Naive thymus-derived CD4-positive, alpha-beta T cell (primary cell): ENCODE measurements around the gene IL17REL. TPM values are rescaled to one million over a fixed set of nuclear protein-coding genes. Genes with fewer than 3 reads are reported as not detected.

ENCODE experiments used
- ATAC-seq: fragments of 150-1000 bp; cut with Tn5 transposase; 2 replicates; pipeline ENCODE4 v1.10.0; 2021; ENCODE audit warnings: mild to moderate bottlenecking, moderate library complexity
- CTCF ChIA-PET: fragments of 350-600 bp; sonication (Branson Sonifier 250); formaldehyde crosslinking; loops from one replicate; lab custom pipeline; 2021; ENCODE audit warnings: antibody characterized with exemption; lab: Charles Lee
- POLR2A ChIA-PET: fragments of 350-600 bp; sonication (Branson Sonifier 250); formaldehyde crosslinking; loops from one replicate; lab custom pipeline; 2021; ENCODE audit warnings: antibody characterized with exemption, inconsistent platforms; lab: Charles Lee
- DNase-seq, 9 donors: peaks; one replicate each; pipeline versions ENCODE4 v3.0.0 to v3.0.0-alpha.2; 2020 to 2022; ENCODE audit warnings: mixed read lengths in 1 of 9
- H3K27ac ChIP-seq: one replicate; pipeline ENCODE4 v1.7.0; 2013; ENCODE audit warnings: mild to moderate bottlenecking, low read depth, low read length, moderate library complexity
- H3K27me3 ChIP-seq, 2 donors: one replicate each; pipeline ENCODE4 v1.7.0; 2013; ENCODE audit warnings: low read length in 2 of 2, mild to moderate bottlenecking in 2 of 2, moderate library complexity in 2 of 2; ENCODE audit not compliant: control insufficient read depth in 2 of 2, insufficient read depth in 2 of 2
- H3K36me3 ChIP-seq, 3 experiments: 1 replicate in 2 of 3; 2 replicates in 1 of 3; pipeline ENCODE4 v1.7.0; 2013; ENCODE audit warnings: low read length in 3 of 3, mild to moderate bottlenecking in 3 of 3, moderate library complexity in 1 of 3; ENCODE audit not compliant: insufficient read depth in 3 of 3, control insufficient read depth in 2 of 3
- H3K4me1 ChIP-seq, 2 donors: one replicate each; pipeline ENCODE4 v1.7.0; 2013; ENCODE audit warnings: low read length in 2 of 2, mild to moderate bottlenecking in 2 of 2, moderate library complexity in 1 of 2; ENCODE audit not compliant: control insufficient read depth in 2 of 2, insufficient read depth in 2 of 2
- H3K4me3 ChIP-seq: 2 replicates; pipeline ENCODE4 v1.7.0; 2013; ENCODE audit warnings: mild to moderate bottlenecking, low read length
- H3K9me3 ChIP-seq, 3 experiments: 1 replicate in 2 of 3; 2 replicates in 1 of 3; pipeline ENCODE4 v1.7.0; 2013; ENCODE audit warnings: low read length in 3 of 3; ENCODE audit not compliant: control insufficient read depth in 2 of 3
- H3K27ac Mint-ChIP-seq, 9 donors: one replicate each; pipeline ENCODE4 v1.8.0; 2020 to 2022; ENCODE audit warnings: mixed read lengths in 9 of 9, mild to moderate bottlenecking in 8 of 9, moderate library complexity in 5 of 9, inconsistent platforms in 2 of 9
- H3K27me3 Mint-ChIP-seq, 5 donors: one replicate each; pipeline ENCODE4 v1.8.0; 2021 to 2022; ENCODE audit warnings: mixed read lengths in 5 of 5, mild to moderate bottlenecking in 1 of 5
- H3K36me3 Mint-ChIP-seq, 5 donors: one replicate each; pipeline ENCODE4 v1.8.0; 2020 to 2022; ENCODE audit warnings: mixed read lengths in 5 of 5, mild to moderate bottlenecking in 3 of 5, inconsistent platforms in 1 of 5
- H3K4me1 Mint-ChIP-seq, 7 donors: one replicate each; pipeline ENCODE4 v1.8.0; 2020 to 2022; ENCODE audit warnings: mixed read lengths in 7 of 7, mild to moderate bottlenecking in 3 of 7, inconsistent platforms in 1 of 7
- H3K4me3 Mint-ChIP-seq, 10 donors: one replicate each; pipeline ENCODE4 v1.8.0; 2020 to 2022; ENCODE audit warnings: mild to moderate bottlenecking in 10 of 10, mixed read lengths in 10 of 10, moderate library complexity in 6 of 10, inconsistent platforms in 2 of 10
- H3K9me3 Mint-ChIP-seq, 11 donors: one replicate each; pipeline ENCODE4 v1.8.0; 2020 to 2022; ENCODE audit warnings: mixed read lengths in 11 of 11, mild to moderate bottlenecking in 4 of 11, inconsistent platforms in 1 of 11, moderate library complexity in 1 of 11
- intact Hi-C, 2 donors: fragments of 100-400 bp; cut with micrococcal nuclease; formaldehyde crosslinking; loops; one replicate each; pipeline ENCODE4 v1.15.1; 2023
- polyA plus RNA-seq, 2 donors: library from polyadenylated mRNA; unstranded; fragments of 300-500 nt; fragmentation: Illumina TruSeq; gene quantifications; one replicate each; pipeline ENCODE4 v1.2.3, GENCODE V29; 2021
- total RNA-seq, 6 experiments: library from RNA in 5 of 6; stranded (reverse) in 5 of 6; gene quantifications; 1 replicate in 5 of 6; 2 replicates in 1 of 6; pipeline ENCODE4 v1.2.3 and lab custom pipeline; 2021 to 2026

Gene IL17REL
- total and polyA plus RNA-seq, 7 experiments from 2014 or later, result not detected

DNA sequence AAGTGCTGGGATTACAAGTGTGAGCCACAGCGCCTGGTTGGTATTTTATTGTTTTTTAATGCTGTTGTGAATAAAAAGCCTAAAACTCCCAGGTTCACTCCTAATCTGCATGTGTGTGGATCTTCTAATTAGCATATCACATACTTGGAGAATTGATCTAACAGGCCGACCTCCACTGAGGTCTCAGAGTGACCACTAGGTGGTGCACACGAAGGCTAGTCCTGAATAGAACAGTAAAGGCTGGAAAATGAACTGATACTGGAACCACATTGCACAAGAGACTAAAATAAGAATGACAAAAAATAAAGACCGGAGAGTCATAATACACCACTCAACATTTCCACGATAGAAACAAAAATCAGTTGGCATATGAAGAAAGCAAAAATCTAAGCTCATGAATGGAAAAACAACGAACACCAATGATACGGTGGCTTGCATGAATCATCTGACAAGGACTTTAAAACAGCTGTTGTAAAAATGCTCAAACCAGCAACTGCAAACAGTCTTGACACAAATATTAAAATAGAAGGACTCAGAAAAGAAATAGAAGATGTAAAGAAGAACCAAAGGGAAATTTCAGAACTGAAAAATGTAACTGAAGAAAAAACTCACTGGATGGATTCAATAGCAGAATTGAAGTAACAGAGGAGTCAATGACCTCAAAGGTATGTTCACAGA is 32.8 kb downstream of the IL17REL start:
- peaks cover 6 to 14% (median 11%) of the 10 kb centered on the region in 5 donors for H3K27me3 Mint-ChIP-seq
- ChIA-PET CTCF (interaction anchor here (1.3 kb wide), 1 partner anchor 13 kb away, joined by 3 read pairs; no protein-coding TSS in a partner anchor), POLR2A (interaction anchor here (1.1 to 1.4 kb wide), 2 partner anchors 13 to 17 kb away, joined by 3 read pairs; no protein-coding TSS in a partner anchor)
- Histone ChIP-seq H3K4me3 (no peak overlapping the region), H3K27me3 (no peaks in the 10 kb centered on the region), H3K36me3 (no peaks in the 10 kb centered on the region), H3K4me1 (peaks cover 5 to 16% of the 10 kb centered on the region in 2 donors), H3K27ac (no peak overlapping the region), H3K9me3 (peaks cover 0 to 7% (median 0%) of the 10 kb centered on the region in 3 experiments)
- H3K27ac Mint-ChIP-seq, result peak overlapping the region in 2 of 9 donors; percentile 10 to 69
- H3K4me3 Mint-ChIP-seq, result no peak overlapping the region
- H3K36me3 Mint-ChIP-seq, result peaks cover 8 to 13% (median 9%) of the 10 kb centered on the region in 5 donors
- peaks cover 7 to 15% (median 10%) of the 10 kb centered on the region in 11 donors for H3K9me3 Mint-ChIP-seq
- DNase-seq, result peak in 1 of 9 donors; percentile 28
- peaks cover 15 to 27% (median 21%) of the 10 kb centered on the region in 7 donors for H3K4me1 Mint-ChIP-seq
- ATAC-seq, result peak; percentile 36
- intact Hi-C loops, result loop anchor here (10.0 kb wide), 2 partner anchors 55 to 115 kb away; no protein-coding TSS in a partner anchor

GRCh38 chr22:49977578-49977977 is 35.0 kb downstream of the IL17REL start:
- DNase-seq, result no peak
- no peak overlapping the region for H3K27ac ChIP-seq
- no peak overlapping the region for H3K4me3 ChIP-seq
- Mint-ChIP-seq H3K9me3 (peaks cover 7 to 15% (median 10%) of the 10 kb centered on the region in 11 donors), H3K27ac (peak overlapping the region in 1 of 9 donors; percentile 63), H3K36me3 (peaks cover 8 to 10% (median 9%) of the 10 kb centered on the region in 5 donors), H3K4me1 (peaks cover 15 to 22% (median 18%) of the 10 kb centered on the region in 7 donors), H3K27me3 (peaks cover 0 to 5% (median 3%) of the 10 kb centered on the region in 5 donors), H3K4me3 (no peak overlapping the region)
- ChIA-PET CTCF (no interaction called here), POLR2A (interaction anchor here (0.7 to 1.1 kb wide), 3 partner anchors 10 to 263 kb away, joined by 3 read pairs; no protein-coding TSS in a partner anchor)
- peaks cover 0 to 7% (median 0%) of the 10 kb centered on the region in 3 experiments for H3K9me3 ChIP-seq
- intact Hi-C loops, result loop anchor here (10.0 kb wide), 2 partner anchors 57 to 113 kb away; no protein-coding TSS in a partner anchor
- H3K4me1 ChIP-seq, result peaks cover 5 to 16% of the 10 kb centered on the region in 2 donors
- no peak for ATAC-seq
- H3K36me3 ChIP-seq, result no peaks in the 10 kb centered on the region
- H3K27me3 ChIP-seq, result no peaks in the 10 kb centered on the region

GRCh38 chr22:49976439-49977175 is 36.0 kb downstream of the IL17REL start:
- H3K4me1 ChIP-seq, result peaks cover 5 to 16% of the 10 kb centered on the region in 2 donors
- peak overlapping the region in 8 of 9 donors; percentile 70 to 93 (median 76) for H3K27ac Mint-ChIP-seq
- ChIA-PET POLR2A (interaction anchor here (0.7 to 1.1 kb wide), 4 partner anchors 9 to 264 kb away, joined by 3 read pairs; no protein-coding TSS in a partner anchor), CTCF (no interaction called here)
- H3K4me3 Mint-ChIP-seq, result peak overlapping the region in 7 of 10 donors; percentile 2 to 65 (median 27)
- H3K27ac ChIP-seq, result peak overlapping the region; percentile 24
- no peak overlapping the region for H3K4me3 ChIP-seq
- H3K36me3 ChIP-seq, result no peaks in the 10 kb centered on the region
- H3K27me3 Mint-ChIP-seq, result peaks cover 0 to 3% (median 0%) of the 10 kb centered on the region in 5 donors
- no peaks in the 10 kb centered on the region for H3K27me3 ChIP-seq
- H3K36me3 Mint-ChIP-seq, result peaks cover 8 to 9% (median 8%) of the 10 kb centered on the region in 5 donors
- peak in 5 of 9 donors; percentile 46 to 74 (median 58) for DNase-seq
- ATAC-seq, result peak; percentile 61
- H3K4me1 Mint-ChIP-seq, result peaks cover 15 to 22% (median 18%) of the 10 kb centered on the region in 7 donors
- intact Hi-C loops, result loop anchor here (10.0 kb wide), 2 partner anchors 58 to 112 kb away; no protein-coding TSS in a partner anchor
- H3K9me3 Mint-ChIP-seq, result peaks cover 7 to 15% (median 10%) of the 10 kb centered on the region in 11 donors
- H3K9me3 ChIP-seq, result peaks cover 0 to 7% (median 0%) of the 10 kb centered on the region in 3 experiments

DNA sequence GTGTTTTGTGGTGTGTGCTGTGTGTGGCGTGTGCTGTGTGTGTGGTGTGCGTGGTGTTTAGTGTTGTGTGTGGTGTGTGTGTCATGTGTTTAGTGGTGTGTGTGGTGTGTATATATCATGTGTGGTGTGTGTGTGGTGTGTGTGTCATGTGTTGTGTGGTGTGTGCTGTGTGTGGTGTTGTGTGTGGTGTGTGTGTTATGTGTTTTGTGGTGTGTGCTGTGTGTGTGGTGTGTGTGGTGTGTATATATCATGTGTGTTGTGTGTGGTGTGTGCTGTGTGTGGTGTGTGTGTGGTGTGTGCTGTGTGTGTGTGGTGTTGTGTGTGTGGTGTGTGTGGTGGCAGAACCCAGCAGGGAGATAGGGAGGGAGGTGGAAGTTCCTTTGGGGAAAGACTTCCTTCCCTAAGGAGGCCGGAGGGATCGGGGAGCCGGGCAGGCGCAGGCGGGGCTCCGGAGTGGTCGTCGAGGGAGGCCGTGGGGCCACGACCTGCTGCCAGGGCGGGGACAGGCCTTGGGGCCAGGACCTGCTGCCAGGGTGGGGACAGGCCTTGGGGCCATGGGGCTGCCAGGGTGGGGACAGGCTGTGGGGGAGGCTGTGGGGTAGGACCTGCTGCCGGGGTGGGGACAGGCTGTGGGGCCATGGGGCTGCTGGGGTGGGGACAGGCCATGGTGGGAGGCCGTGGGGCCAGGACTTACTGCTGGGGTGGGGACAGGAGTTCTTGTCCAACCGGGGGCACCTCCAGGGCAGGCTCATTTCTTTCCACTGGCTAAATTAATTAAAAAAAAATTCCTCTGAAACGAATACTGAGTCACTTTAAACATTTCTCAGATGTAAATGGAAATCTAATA is 36.8 kb downstream of the IL17REL start:
- Mint-ChIP-seq H3K4me3 (peak overlapping the region in 5 of 10 donors; percentile 2 to 84 (median 27)), H3K36me3 (peaks cover 8 to 9% (median 8%) of the 10 kb centered on the region in 5 donors), H3K27me3 (peaks cover 0 to 3% (median 0%) of the 10 kb centered on the region in 5 donors), H3K9me3 (peaks cover 7 to 14% (median 9%) of the 10 kb centered on the region in 11 donors), H3K4me1 (peaks cover 17 to 25% (median 20%) of the 10 kb centered on the region in 7 donors), H3K27ac (peak overlapping the region; percentile 17 to 93 (median 83))
- H3K4me1 ChIP-seq, result peaks cover 8 to 20% of the 10 kb centered on the region in 2 donors
- ChIA-PET POLR2A (interaction anchor here (0.9 kb wide), 1 partner anchor 16 kb away, joined by 3 read pairs; no protein-coding TSS in a partner anchor), CTCF (no interaction called here)
- H3K9me3 ChIP-seq, result peaks cover 0 to 7% (median 0%) of the 10 kb centered on the region in 3 experiments
- H3K27ac ChIP-seq, result peak overlapping the region; percentile 24
- no peak overlapping the region for H3K4me3 ChIP-seq
- ATAC-seq (peak; percentile 3), DNase-seq (peak in 3 of 9 donors; percentile 12 to 71 (median 27))
- H3K27me3 ChIP-seq, result no peaks in the 10 kb centered on the region
- H3K36me3 ChIP-seq, result no peaks in the 10 kb centered on the region
- intact Hi-C loops, result loop anchor here (10.0 kb wide), 2 partner anchors 59 to 111 kb away; no protein-coding TSS in a partner anchor

GRCh38 chr22:49973018-49973961 is 39.3 kb downstream of the IL17REL start:
- Histone ChIP-seq H3K4me1 (peaks cover 16 to 28% of the 10 kb centered on the region in 2 donors), H3K36me3 (no peaks in the 10 kb centered on the region), H3K9me3 (no peaks in the 10 kb centered on the region), H3K4me3 (no peak overlapping the region), H3K27me3 (no peaks in the 10 kb centered on the region), H3K27ac (no peak overlapping the region)
- H3K4me1 Mint-ChIP-seq, result peaks cover 22 to 31% (median 24%) of the 10 kb centered on the region in 7 donors
- ATAC-seq (no peak), DNase-seq (peak in 1 of 9 donors; percentile 7)
- ChIA-PET POLR2A (no interaction called here), CTCF (no interaction called here)
- peaks cover 0 to 2% (median 0%) of the 10 kb centered on the region in 11 donors for H3K9me3 Mint-ChIP-seq
- H3K27ac Mint-ChIP-seq, result no peak overlapping the region
- no peak overlapping the region for H3K4me3 Mint-ChIP-seq
- H3K36me3 Mint-ChIP-seq, result no peaks in the 10 kb centered on the region
- intact Hi-C loops, result loop anchor here (10.0 kb wide), 2 partner anchors 62 to 108 kb away; no protein-coding TSS in a partner anchor
- no peaks in the 10 kb centered on the region for H3K27me3 Mint-ChIP-seq
